ENCODE measurements around the gene MDC1.

MDC1 gene

DNA sequence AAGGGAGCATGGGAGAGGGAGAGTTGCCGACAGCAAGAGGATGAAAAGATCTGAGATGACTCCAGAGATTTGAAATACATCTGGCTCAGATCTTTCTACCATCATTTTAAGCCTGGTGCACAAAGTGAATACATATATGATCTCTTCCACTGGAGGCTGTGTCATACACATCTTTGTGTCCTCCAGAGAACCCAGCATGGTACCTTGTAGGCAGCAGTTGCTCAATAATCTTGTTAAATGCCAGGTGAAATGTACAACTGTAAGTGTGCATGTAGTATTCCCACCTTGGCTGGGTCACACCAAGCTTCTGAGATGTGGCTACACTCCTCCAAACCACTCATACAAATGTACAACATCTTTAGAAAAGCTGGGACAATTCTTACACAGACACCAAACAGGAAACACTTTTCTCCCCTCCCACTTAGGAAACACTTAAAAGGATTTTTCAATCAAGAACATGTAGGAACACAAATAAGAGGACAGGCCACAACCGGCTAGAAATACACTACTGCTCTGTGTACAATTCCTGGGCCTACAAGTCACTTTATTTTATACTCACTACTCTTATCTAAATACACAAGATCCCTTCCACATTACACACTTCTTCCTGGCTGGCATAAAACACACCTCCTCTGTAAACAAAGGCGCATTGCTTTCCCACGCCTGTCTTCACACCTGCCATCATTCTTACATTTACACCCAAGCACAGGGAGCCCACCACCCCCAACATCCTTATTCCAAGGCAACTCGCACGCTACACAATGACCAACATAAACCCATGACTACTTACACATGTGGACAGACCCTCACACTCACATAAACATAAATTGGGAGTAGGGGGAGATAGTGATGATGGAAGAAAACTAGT, 31.1 kb upstream of the MDC1 start:
- no peak for DNase-seq

DNA sequence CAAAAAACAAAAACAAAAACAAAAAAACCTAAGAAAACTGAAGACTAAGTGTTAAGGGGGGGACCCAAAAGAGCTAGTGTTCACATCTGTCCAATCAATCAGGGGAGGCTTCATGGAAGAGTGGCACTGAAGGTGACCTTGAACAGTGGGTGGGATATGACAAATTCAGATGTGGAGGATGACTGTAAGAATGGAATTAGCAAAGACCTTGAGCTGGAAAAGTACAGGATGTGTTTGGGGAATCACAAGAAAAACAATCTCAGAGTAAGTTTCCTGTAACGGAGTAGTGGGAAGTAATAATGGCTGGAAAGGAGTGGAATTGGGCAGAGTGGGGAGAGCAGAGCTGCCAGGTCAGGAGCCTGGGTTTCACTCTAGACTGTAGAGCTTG, 30.2 kb upstream of the MDC1 start:
- DNase-seq = no peak

DNA sequence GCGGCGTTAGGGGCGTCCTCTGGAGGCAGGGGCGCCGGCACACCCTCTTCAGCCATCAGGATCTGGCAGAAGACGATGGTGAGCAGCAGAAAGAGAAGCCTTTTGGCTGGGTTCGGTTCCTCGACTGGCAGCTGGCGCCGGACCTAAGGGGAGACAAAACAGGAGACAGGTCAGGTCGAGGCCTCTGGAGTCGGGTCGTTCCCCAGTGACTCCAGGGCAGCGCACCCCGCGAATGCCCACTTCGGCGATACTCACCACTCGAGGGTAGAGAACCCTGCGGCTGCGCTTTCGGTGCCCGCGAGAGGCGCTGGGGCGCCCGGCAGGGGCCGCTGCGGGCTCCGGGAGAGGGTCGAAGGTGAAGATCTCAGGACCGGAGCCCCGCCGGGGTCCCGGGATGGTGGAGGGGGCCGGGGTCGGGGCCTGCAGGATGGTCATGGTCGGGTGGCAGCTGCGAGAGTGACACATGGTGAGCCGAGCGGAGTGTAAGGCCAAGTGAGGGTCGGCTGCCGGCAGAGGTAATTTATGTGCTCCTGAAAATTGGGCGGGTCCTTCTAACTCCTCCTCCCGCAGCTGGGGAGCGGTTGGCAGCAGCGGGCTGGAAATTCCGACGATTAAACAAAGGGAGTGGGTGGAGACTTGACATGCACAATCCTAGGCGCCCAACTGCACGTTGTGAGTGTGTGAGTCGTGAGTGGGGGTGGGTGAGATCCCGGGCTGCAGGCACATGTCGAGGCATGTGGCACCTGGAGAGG, 27.1 kb upstream of the MDC1 start, which contains the start of gene IER3:
Gene IER3, minus strand, starts transcription at position 494 of the 752 bp plus-strand sequence. Its CDS starts 29 bp downstream, at position 465.
- peak; percentile 31 to 46 for DNase-seq

DNA sequence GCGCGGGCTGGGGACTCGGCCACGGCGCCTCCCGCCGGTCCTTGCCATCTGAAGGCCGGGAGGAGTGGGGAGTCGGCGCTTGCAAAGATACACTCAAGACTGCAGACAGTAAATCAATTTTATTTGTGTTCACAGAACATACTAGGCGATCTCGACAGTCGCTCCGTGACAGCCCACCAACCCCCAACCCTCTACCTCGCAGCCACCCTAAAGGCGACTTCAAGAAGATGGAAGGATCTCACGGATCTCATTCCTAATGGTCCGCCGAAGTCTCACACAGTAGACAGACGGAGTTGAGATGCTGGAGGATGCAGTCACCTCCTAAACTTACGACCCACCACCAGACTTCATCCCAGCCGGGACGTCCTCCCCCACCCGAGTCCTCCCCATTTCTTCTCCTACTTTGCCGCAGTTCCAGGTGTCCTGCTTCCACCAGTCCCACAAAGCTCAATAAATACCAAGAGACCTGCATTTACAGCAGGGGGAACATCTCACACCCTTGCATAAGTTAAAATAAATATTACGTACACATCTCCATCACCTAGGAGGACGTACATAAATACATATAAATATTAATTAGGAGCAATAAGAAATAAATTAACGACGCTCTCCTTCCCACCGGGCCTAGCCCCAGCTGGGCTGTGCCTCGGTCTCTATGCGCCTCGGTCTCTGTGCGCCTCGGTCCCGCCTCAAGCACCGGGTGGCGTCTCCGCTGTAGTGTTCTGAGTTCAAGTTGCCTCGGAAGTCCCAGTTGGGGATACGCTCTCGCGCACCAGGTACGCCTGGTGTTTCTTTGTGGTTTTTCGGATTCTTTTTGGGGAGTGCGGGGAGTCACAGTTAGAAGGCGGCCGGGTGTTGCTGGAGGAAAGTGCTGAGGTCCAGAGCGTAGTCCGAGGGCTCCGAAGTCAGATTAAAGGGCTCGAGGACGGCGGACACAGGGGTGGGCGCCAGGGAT, 26.3 kb upstream of the MDC1 start:
- no peak for DNase-seq

DNA sequence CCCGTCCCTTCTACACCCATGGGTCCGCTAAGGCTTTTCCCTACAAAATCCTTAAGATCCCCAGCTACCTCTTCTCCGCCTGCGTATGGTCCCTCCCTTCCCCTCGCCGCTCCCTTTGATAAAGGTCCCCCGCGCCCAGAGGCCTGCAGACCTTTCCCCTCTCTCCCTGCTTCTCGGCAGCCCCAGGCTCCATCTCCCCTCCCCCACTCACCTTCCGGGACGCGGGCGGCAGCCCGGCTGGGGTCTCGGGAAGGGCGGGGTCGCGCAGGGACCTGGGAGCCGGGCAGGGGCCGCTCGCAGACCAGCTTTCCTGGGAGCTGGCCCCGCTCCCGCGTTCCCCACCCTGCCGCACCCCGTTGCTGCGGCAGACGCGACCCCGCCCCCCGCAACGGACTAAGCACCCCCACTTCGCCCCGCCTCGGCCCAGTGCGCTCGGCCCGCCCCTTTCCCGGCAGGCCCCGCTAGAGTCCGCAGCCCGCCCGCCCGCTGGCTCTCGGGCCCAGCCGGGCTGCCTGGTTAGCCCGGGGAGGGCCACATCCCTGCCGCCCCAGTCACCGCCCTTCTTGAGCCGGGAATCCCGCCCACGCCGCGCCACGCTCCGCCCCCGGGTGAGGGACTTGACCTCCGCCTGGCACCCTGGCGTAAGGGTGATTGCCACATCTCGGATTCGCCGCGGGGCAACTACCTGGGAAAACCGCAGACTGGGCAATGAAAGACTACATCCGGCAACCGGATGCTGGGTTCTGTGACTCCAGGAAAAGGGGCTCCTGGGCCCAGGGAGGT, 25.4 kb upstream of the MDC1 start, which contains the start of gene FLOT1:
Gene FLOT1, minus strand, starts transcription at position 372 of the 783 bp plus-strand sequence. CDS start 498 bp downstream, outside the sequence.
- DNase-seq = peak; percentile 79 to 91

DNA sequence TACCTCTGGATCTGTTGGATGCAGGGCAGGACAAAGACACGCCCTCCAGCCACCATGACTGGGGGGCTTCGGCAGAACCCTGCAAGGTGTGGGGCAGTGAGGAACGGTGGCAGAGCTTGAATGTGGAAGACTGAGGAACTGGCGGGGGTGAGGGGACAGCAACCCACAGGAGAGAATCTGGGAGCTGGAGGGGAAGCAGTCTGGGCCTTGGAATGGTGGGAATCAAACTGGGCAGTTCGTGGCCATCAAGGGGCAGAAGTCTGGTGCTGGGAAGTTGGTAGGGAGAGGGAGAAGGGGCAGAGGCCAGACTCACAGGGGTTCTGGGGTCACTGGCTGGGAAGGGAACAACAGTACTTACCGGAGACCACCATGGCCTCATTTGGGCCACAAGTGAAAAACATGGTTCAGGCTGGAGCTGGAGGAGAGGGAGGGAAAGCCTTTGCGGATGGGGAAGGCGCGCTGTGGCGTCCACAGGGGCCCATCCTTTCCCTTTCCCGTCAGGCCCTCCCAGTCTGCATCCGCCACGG, 24.8 kb upstream of the MDC1 start:
- no peak for DNase-seq

DNA sequence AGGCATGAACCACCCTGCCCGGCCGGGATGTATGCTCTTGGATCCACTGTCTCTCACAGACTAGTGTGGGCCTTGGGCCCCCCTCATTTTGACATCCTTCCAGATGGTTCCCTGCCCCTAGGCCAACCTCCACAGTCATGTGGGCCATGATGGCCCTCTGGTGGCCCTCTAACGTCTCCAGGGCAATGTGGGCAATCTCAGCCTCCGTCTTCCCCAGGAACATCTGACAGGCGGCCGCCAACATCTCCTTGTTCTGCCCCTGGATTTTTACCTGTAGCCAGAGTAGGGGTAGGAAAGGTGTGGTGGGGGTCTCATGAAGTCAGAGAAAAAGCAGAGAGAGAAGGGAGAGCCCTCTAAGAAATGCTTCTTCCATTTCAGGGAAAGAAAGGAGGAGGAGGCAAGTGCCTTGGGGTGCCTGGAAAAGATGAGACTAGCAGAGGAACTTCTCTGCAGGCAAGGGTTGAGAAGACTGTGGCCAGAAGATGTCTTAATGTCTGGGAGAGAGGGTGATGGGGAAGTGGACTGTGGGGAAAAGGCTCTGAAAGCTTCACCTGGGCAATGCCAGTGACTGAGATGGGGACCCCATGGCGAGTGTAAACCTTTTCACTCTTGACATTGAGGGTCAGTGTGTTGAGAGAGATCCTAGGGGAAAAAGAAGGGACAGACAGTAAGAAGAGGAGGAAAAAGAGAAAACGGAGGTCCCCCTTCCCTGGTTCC, 24.1 kb upstream of the MDC1 start:
- no peak for DNase-seq

DNA sequence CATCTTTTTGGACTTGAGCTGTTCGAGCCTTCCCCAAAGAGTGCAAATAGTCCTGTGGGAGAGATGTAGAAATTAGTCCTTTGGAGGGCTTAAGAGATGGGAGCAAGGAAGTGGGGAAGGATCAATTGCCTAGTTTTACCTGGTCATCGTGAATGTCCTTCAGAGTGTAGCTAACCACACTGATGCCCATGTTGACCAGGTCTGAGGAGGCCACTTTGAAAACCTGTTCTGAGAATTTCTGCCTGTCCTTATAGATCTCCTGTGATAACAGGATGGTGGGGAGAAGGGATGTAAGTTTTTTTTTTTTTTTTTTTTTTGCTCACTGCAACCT, 23.4 kb upstream of the MDC1 start:
- DNase-seq = no peak

DNA sequence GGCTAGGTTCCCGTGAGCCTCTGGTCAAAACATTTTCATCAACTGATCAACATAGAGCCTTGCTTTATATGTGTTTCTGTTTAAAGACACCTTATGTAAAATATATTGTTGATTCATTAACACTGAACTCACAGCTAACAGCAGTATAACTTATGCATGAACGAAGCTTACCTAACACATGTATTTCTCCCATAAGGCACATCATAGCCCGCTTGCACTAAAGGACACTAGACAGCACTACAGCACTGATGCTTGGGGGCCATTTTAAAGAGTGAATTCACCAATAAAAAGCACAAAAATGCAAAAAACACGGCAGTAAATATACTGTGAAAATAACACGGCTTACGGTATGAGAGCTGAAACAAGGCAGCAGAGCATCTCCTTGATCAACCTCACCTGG, 21.5 kb upstream of the MDC1 start:
- DNase-seq = no peak

DNA sequence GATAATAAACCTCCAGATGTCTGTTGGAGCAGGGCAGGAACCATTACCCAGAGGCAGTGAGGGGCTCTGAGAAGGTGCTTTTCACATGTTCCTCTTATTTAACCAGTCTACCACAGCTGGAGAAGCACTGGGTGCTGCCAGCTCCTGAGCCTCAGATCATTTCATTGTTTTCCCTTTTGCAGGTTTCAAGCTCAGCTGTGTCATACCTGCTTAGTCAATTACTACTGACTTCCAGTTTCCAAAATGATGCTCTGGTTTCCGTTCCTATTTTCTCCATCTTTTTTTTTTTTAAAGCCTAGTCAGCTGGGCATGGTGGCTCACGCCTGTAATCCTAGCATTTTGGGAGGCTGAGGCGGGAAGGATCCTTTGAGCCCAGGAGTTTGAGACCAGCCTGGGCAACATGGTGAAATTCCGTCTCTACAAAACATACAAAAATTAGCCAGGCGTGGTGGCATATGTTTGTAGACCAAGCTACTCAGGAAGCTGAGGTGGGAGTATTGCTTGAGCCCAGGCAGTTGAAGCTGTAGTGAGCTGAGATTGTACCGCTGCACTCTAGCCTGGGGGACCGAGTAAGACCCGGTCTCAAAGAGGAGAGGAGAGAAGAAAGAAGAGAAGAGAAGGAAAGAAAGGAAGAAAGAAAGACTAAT, 18.7 kb upstream of the MDC1 start:
- DNase-seq = no peak

DNA sequence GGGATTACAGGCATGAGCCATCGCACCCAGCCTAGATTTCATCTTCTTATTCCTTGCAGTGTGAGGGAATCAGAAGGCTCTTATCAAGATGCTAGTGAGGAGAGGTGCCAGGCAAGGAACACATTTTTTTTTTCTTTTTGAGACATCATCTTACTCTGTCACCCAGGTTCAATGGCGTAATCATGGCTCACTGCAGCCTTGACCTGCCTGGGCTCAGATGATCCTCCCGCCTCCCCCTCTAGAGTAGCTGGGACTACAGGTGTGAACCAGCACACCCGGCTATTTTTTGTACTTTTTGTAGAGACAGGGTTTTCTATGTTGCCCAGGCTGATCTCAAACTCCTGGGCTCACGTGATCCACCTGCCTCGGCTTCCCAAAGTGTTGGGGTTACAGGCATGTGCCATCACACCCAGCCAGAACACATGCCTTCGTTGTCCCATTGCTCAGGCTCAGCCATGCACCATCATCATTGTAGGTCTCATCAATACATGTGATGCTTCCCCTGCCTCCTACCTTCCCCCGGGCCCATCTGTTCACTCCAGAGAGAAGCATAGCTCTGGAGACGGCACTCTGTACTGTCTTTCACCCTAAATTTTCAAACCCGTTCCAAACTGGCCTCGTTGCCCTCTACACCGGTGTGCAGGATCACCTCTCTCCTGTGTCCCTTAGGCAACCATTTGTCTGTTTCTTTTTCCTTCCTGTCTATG, 15.3 kb upstream of the MDC1 start:
- DNase-seq = no peak

DNA sequence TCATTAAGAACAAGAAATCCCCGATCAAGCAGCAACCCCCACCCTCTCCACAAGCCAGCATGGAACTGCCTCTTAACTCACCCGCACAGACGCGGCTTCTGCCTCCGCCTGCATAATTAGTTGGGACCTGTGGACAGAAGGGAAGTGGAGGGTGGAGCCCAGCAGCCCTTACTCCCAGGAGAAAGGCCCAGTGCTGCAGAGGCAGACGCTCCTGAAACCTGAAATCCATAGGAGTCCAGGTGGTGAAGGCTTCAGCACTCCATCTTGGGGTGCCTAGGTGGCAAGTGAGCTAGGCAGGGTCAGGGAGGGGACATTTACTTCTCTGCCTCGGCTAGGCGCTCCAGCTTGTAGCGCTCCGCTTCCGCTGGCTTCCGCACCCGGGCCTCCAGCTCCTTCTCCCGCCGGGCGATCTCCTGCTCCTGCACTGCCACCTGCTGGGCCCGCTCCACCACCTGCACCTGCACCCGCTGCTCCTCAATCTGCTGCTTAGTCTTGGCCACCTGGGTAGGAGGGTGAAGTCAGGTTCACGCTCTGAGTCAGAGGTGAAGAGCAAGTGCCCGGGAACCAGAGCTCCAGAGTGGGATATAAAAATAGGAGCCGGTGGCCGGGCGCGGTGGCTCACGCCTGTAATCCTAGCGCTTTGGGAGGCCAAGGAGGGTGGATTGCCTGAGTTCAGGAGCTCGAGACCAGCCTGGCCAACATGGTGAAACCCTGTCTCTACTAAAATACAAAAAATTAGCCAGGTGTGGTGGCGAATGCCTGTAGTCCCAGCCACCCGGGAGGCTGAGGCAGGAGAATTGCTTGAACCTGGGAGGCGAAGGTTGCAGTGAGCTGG, 13.7 kb upstream of the MDC1 start:
- DNase-seq = peak in 1 of 2 donors; percentile 10

DNA sequence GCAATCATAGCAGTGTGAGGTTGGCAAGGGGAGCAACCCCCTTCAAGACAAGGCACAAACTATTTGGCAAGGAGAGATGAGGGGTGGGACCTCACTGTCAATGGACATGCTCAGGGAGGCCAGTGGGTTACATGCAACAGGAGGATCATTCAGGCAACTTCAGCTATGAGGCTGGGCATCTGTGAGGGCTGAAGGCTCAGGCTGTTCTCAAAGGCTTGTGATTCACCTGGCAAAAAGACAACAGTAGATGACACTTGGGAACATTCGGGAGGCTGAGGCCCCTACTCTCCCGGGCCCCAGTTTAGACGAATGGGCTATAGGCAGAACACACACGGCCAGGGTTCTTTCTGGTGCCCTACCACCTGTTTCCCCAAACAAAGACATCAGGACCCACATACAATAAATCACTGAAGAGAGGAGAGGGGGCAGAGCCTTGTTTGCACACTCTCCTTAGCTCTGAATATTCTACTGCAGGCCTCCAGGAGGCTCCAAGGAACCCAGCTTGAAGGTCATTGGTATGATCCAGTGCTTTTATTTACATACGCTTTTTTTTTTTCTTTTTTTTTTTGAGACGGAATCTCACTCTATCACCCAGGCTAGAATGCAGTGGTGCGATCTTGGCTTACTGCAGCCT, 11.0 kb upstream of the MDC1 start:
- DNase-seq = no peak

DNA sequence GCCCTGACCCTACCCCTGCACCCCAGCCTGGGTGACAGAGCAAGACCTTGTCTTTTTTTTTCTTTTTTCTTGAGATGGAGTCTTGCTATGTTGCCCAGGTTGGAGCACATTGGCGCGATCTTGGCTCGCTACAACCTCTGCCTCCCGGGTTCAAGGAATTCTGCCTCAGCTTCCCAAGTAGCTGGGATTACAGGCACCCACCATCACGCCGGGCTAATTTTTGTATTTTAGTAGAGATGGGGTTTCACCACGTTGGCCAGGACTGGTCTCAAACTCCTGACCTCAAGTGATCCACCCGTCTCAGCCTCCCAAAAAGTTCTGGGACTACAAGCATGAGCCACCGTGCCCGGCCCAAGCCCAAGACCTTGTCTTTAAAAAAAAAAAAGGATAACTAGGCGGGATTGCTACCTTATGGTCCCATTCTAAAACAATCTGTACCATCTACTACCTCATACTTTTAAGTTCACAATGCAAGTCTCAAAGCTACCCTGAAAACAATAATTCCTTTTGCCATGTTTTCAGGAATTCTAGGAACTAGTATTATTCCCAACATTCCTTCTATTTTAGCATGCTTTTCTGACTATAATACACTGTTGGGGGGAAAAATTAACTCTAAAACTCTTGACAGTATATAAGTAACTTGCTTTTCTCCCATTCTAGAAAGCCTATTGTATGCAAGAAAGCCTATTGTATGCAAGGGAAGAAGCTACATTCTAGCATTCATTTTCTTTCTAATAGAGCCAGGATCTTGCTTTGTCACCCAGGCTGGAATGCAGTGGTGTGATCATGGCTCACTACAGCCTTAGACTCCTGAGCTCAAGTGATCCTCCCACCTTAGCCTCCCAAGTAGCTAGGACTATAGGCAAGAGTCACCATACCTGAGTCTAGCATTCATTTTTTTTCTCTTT, 9.7 kb upstream of the MDC1 start:
- DNase-seq = no peak

DNA sequence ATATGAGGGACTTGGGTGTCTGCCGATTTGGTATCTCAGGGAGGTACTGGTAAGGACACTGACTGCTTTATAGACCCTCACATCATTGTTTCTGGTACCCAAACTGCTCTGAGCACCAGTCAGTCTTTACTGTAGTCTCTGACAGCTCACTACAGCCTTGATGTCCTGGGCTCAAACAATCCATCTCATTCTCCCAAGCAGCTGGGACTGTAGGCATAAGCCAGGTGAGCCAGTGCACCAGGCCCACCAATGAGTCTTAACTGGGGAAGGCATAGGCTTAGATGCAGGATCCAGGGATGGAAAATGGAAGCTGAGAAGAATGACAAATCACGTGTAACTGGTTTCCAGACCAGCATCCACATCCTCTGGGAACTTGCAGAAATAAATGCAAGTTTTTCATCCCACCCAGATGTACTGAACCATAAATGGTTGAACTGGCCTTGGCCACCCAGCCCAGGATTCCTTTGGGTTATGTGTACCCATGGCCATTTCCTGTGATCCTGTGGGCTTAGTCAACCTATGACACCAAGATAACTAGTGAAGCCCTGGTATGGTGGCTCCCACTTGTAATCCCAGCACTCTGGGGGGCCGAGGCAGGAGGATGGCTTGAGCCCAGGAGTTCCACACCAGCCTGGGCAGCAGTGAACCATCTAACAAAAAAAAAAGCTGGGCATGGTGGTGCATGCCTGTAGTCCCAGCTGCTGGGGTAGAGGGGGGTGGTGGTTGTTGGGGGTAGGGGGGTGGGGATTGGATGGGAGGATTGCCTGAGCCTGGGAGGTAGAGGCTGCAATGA, 8.8 kb upstream of the MDC1 start:
- DNase-seq = no peak

DNA sequence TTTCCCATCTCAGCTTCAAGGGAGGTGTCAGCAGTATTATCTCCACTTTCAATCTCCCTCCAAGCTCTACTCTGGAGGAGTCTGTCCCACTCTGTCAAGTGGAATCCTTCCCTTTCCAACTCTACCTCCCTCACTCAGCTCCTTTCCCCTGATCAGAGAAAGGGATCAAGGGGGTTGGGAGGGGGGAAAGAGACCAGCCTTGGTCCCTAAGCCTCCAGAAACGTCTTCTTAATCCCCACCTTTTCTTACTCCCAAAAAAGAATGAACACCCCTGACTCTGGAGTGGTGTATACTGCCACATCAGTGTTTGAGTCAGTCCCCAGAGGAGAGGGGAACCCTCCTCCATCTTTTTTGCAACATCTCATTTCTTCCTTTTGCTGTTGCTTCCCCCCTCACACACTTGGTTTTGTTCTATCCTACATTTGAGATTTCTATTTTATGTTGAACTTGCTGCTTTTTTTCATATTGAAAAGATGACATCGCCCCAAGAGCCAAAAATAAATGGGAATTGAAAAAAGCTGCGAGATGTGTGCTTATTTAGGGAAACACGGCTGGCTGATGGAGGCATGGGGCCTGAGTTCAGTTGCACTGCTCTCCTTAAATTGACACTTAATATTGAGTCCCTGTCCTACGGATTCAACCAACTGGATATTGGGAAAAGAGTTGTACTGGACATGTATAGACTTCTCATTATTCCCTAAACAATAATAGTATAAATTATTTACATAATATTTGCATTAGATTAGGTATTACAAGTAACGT, 8.0 kb upstream of the MDC1 start:
- DNase-seq = no peak
